Upper lobe of left lung (tissue), 4 donors: ENCODE data around the gene ARID4B.

Experiments used
- CTCF ChIP-seq, 6 experiments: fragments of 450-650 bp in 4 of 6; fragments of 200-600 bp in 2 of 6; sonication (generic) in 2 of 6; IDR thresholded peaks; one replicate each; pipeline ENCODE4 v1.5.1; 2016 to 2019; ENCODE audit warnings: antibody characterized with exemption in 6 of 6
- POLR2A ChIP-seq, 4 donors: fragments of 450-650 bp; IDR thresholded peaks; one replicate each; pipeline ENCODE4 v1.5.1; 2016 to 2017; ENCODE audit warnings: antibody characterized with exemption in 4 of 4, mild to moderate bottlenecking in 2 of 4

DNA sequence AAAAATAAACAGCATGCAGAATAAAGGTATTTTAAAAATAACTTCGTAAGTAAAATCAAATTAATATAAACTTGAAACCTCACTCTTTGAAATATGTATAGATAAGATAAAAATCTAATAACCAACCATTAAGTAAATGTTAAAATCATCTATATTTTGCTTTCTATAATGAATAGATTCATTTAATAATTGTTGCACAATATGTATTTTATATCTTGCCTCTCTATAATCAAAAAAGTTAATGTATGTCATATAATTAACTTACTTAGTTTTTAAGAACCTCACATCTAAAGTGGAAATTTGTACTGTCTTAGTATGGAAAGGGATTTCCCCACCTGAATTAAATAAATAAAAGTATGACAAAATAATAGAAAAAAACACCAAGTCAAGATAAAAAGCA, 124.6 kb downstream of the ARID4B start:
- TF ChIP-seq CTCF (IDR thresholded peaks at IDR 0.05) (no peak), POLR2A (IDR thresholded peaks at IDR 0.05) (no peak)
